GM19193 (cell line): ENCODE results near the gene ZIC1.

Experiments
- POLR2A ChIP-seq: IDR thresholded peaks from 4 replicates; pipeline ENCODE4 v1.6.1; 2011; ENCODE audit not compliant: insufficient read depth, insufficient read length; ENCODE audit errors: extremely low read depth

The ZIC1 gene

GRCh38 chr3:147397875-147398812 is 11.0 kb upstream of the ZIC1 start:
- no peak for TF ChIP-seq POLR2A

GRCh38 chr3:147398813-147399534 is 10.2 kb upstream of the ZIC1 start:
- no peak for TF ChIP-seq POLR2A

DNA sequence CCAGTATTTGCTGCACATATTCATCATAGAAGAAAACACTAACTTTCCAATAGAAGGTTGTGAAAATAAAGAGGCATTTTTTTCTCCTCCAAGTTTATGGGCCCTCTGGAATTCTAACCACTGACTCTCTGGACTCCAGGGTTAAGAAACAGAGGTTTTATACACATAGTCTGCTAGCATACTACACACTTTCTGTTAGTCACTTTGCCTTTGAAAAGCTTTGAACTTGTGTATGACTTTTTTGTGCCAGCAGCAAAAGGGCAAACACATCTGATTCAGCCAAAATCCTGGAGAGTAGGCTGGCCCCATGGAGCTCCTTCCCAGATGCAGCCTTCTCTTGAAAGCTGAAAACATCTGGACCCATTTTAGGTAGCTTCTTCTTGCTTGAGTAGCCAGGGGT is 9.1 kb upstream of the ZIC1 start:
- no peak for TF ChIP-seq POLR2A

DNA sequence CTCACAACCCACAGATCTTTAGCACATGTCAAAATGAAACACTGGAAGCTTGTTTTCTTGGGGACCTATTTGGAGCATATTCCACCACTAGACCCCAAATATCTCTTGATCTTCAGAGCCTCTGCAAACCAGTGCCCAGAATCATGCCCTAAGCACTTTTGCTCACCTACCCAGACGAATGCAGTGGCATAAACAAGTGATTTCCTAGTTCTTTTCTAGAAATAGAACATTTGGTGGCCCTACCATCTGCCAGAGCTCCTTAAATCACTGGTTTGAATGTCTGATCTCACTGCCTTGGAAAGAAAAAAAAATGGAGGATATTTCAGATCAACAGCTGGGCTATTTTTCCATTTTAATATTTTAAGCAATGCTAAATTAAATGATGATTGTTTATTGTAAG is 8.2 kb upstream of the ZIC1 start:
- no peak for TF ChIP-seq POLR2A

GRCh38 chr3:147401421-147401820 is 7.7 kb upstream of the ZIC1 start:
- no peak for TF ChIP-seq POLR2A

- no peak for TF ChIP-seq POLR2A
These were observed 7.0 kb upstream of the ZIC1 start for GRCh38 chr3:147402159-147402558.

GRCh38 chr3:147403511-147403910 is 5.7 kb upstream of the ZIC1 start:
- no peak for TF ChIP-seq POLR2A

GRCh38 chr3:147404000-147404799 is 5.0 kb upstream of the ZIC1 start:
- no peak for TF ChIP-seq POLR2A

DNA sequence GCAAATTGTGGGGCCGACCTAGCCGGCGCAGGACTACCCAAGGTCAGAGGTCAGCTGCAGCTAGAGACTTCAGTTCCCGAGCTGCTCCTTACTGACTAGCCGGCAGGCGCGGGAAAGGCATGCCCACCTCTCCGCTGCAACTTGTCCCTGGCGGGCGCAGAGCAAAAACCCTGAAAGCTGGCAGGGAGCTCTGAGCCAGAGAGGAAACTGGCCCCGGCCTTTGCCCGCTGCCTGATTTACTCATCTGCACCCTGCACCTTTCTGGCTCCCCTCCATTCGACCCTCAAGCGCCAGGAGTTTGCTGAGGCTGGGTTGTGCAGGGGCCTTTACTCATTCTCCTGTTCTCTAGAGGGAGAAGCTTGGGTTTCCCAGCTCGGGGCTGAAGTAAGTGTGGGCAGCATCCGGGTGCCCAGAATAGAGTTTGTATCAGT is 4.3 kb upstream of the ZIC1 start:
- no peak for TF ChIP-seq POLR2A

DNA sequence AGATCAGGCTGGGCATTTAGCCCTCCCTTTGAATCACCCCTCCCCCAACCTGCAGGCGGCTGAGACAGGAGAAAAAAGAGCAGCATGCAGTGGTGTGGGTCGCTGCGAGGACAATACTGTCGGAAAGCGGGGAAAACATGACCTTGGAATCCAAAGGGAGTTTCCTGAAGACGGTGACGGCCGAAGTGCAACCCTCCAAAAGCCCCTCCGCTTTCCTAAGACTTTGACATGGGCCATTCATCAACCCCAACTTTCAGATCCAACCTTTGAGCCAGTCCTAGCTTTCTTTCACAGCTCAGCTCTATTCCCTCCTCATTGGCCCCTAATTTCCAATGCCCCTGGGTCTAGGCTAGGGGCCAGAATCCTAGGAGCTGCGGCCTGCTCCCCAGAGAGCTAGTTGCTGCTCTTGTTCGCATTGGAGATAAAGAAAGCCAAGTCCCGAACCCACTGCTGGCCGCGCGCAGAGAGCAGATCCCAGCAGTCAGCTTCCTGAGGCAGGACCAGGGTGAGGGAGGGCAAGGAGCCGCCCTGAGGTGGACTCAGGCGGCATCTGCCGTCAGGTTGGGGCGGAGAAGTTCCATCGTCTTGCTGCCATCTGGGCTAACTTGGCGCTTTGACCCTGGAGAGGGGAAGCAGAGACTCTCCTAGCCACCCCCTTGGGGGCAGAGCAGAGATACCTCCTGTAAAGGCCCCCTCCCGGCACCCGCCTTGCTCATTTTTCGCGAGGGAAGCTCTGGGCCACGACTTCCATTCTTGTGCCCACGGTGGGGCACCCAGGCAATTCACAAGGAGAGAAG is 3.7 kb upstream of the ZIC1 start:
- no peak for TF ChIP-seq POLR2A

- TF ChIP-seq POLR2A = no peak
These were observed 2.9 kb upstream of the ZIC1 start, which contains the start of gene ZIC4 for GRCh38 chr3:147406028-147406931. Gene ZIC4 (minus strand): TSS chr3:147406543. CDS start chr3:147402797, 3,746 bp downstream.

DNA sequence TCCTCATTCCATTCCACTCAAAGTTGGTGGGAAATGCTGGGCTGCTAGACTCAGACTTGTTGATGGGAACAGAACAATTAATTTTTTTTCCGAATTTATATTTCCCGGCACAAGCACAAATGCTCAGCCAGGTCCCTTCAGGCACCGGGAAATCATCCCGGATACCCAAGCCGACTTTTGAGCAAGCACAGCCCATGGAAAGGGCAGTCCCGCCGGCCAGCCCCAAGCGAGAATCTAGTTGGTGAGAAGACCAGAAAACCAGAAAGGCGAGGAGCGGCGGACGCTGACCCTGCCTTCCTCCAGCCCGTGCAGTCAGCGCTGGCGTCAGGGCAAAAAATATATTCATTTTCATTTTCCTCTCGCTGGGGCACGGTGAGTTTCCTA is 2.1 kb upstream of the ZIC1 start:
- TF ChIP-seq POLR2A = no peak

DNA sequence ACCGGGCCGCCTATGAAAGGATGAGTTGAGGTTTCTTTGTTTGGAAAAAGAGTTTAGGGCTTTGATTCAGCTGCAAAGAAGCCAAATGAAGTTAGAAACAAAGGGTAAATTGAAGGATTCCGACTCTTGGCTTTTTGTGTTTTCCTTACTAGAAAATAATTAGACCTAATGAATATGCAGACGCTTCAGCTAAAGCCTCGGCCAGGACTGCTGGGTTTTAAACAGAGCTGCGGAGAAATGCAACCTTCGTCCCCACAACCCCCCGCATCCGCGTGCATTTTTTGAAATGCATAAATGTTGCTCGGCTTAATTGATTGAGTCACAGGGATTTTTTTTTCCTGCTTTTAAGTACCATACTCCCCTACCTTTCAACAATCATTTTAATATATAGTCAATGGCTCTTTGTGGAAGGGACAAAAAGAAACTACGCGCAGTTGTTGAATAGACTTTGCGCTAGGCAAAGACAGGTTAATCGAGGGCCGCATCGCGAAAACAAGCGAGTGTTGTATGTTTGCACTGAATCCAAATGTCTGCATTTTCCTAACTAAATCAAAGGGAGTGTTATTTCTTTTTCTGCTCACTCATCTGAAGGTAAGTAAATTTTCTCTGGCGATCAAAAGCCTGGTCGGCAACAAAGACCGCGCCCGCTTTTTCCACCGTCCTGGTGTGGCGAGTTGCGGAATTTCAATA is 1.5 kb upstream of the ZIC1 start:
- no peak for TF ChIP-seq POLR2A
